HepG2 (cell line): ENCODE results near the gene DPEP1. TPM values are rescaled to one million over a fixed set of nuclear protein-coding genes. Genes with fewer than 3 reads are reported as not detected.

Source experiments
- BORCS8-MEF2B ChIP-seq: sonication (generic); formaldehyde crosslinking; IDR thresholded peaks from 2 replicates; pipeline ENCODE4 v1.8.0; 2022; ENCODE audit warnings: mild to moderate bottlenecking, missing genetic modification reagents
- HDAC1 ChIP-seq: sonication (generic); formaldehyde crosslinking; IDR thresholded peaks from 2 replicates; pipeline ENCODE4 v1.5.1; 2020; ENCODE audit warnings: mild to moderate bottlenecking, missing genetic modification reagents
- HOXD1 ChIP-seq: sonication (generic); formaldehyde crosslinking; IDR thresholded peaks from 2 replicates; pipeline ENCODE4 v1.5.0; 2020; ENCODE audit warnings: missing genetic modification reagents
- KDM5B ChIP-seq: sonication (generic); formaldehyde crosslinking; IDR thresholded peaks from 2 replicates; pipeline ENCODE4 v1.4.0; 2020; ENCODE audit warnings: missing genetic modification reagents, mild to moderate bottlenecking, borderline replicate concordance
- PHB2 ChIP-seq: fragments of 450-650 bp; IDR thresholded peaks from 2 replicates; pipeline ENCODE4 v1.6.1; 2018; ENCODE audit not compliant: partially characterized antibody
- RBFOX2 ChIP-seq: fragments of 200-400 bp; formaldehyde crosslinking; IDR thresholded peaks from 2 replicates; pipeline ENCODE4 v1.6.1; 2017; ENCODE audit warnings: low read depth, mild to moderate bottlenecking, low read length
- SRSF4 ChIP-seq: fragments of 200-400 bp; formaldehyde crosslinking; IDR thresholded peaks from one replicate; pipeline ENCODE4 v1.6.1; 2018; ENCODE audit warnings: mild to moderate bottlenecking, low read depth, low read length, moderate library complexity; ENCODE audit not compliant: poor library complexity, severe bottlenecking
- TAF15 ChIP-seq: fragments of 200-400 bp; formaldehyde crosslinking; IDR thresholded peaks from one replicate; pipeline ENCODE4 v1.6.1; 2018; ENCODE audit warnings: mild to moderate bottlenecking, low read depth, low read length; ENCODE audit not compliant: poor library complexity, severe bottlenecking
- TGIF2 ChIP-seq: IDR thresholded peaks from 2 replicates; pipeline ENCODE4 v1.6.1; 2016; ENCODE audit warnings: control low read depth, missing compliant biosample characterization
- TP53 ChIP-seq: sonication (generic); formaldehyde crosslinking; conservative IDR thresholded peaks from 2 replicates; pipeline ENCODE4 v1.4.0; 2020; ENCODE audit warnings: missing genetic modification reagents
- XRCC5 ChIP-seq: fragments of 200-400 bp; formaldehyde crosslinking; optimal IDR thresholded peaks from 2 replicates; pipeline ENCODE3; 2017; ENCODE audit warnings: mild to moderate bottlenecking, low read length
- ZBTB14 ChIP-seq: sonication (generic); formaldehyde crosslinking; IDR thresholded peaks from 2 replicates; pipeline ENCODE4 v1.4.0; 2020; ENCODE audit warnings: missing genetic modification reagents
- ZBTB7B ChIP-seq: sonication (generic); formaldehyde crosslinking; IDR thresholded peaks from 2 replicates; pipeline ENCODE4 v1.4.0; 2020; ENCODE audit warnings: missing genetic modification reagents
- ZNF333 ChIP-seq: sonication (generic); formaldehyde crosslinking; IDR thresholded peaks from 2 replicates; pipeline ENCODE4 v1.4.0; 2020; ENCODE audit warnings: mild to moderate bottlenecking, missing genetic modification reagents, borderline replicate concordance
- ZNF557 ChIP-seq: sonication (generic); formaldehyde crosslinking; IDR thresholded peaks from 2 replicates; pipeline ENCODE4 v1.4.0; 2020; ENCODE audit warnings: missing genetic modification reagents
- ZNF879 ChIP-seq: sonication (generic); formaldehyde crosslinking; IDR thresholded peaks from 2 replicates; pipeline ENCODE4 v1.8.1; 2023; ENCODE audit warnings: missing genetic modification reagents
- polyA plus RNA-seq, 8 experiments: library from polyadenylated mRNA; depleted of rRNA in 3 of 8; stranded (reverse) in 7 of 8; unstranded in 1 of 8; fragments of >200 nt; fragmentation: Illumina TruSeq in 4 of 8; extraction: Trizol in 4 of 8; gene quantifications; 2 replicates each; pipeline versions ENCODE4 v1.2.1 to v1.2.3, GENCODE V29; 2011 to 2016; ENCODE audit warnings: low read depth in 4 of 8, missing spikeins in 1 of 8, mixed read lengths in 1 of 8; ENCODE audit not compliant: insufficient read depth in 1 of 8
- total RNA-seq, 5 experiments: library from RNA; depleted of rRNA; stranded (reverse); fragments of >200 nt; fragmentation: Illumina TruSeq; extraction: Trizol; gene quantifications; 2 replicates each; pipeline ENCODE4 v1.2.3, GENCODE V29; 2016; ENCODE audit warnings: low read depth in 1 of 5
- TF ChIP-seq, protein P1 (sequence below): sonication (generic); formaldehyde crosslinking; IDR thresholded peaks from 2 replicates; pipeline ENCODE4 v1.4.0; 2020; ENCODE audit warnings: missing genetic modification reagents, borderline replicate concordance
- TF ChIP-seq, protein P2 (sequence below): sonication (generic); formaldehyde crosslinking; IDR thresholded peaks from 2 replicates; pipeline ENCODE4 v1.5.0; 2020; ENCODE audit warnings: missing genetic modification reagents
- TF ChIP-seq, protein P3 (sequence below): sonication (generic); formaldehyde crosslinking; conservative IDR thresholded peaks from 2 replicates; pipeline ENCODE4 v1.4.0; 2020; ENCODE audit warnings: mild to moderate bottlenecking, missing genetic modification reagents, moderate library complexity

DPEP1 gene
- total and polyA plus RNA-seq, 2 of the 13 experiments (the other 11 are each of a cell fraction or from before 2014, with no cell fraction given): 37.6 to 52.2 TPM

DNA sequence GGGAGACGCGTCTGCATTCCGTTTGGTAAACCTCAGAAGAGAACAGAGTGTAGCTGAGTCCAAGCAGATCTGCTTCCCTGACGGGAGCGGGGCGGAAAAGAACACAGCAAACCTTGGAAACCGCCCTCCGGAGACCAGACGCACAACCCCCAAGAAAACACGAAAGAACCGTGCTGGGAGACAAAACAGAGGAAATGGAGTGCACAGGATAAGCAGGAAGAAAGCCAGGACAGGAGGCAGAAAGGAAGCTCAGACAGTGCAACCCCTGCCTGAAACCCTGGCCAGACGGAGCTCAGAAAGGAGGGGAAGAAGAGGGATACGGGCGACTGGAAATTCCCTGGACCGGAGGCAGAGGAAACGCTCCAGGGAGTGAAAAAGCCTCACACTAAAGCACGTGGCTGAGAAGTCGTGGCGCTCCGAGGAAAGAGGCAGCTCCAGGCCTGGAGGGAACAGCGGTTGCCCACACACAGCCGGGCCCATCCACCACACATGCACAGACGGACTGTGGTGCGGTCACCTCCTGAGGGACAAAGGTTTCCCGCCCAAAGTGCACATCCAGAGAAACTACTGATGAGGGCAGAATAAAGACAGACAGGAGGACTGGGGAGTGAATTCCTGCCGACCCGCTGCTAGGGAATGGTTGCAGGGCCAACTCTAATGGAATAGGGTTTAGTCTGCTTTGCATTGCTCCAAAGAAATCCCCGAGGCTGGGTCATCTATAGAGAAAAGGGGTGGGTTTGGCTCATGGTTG lies 10.2 kb downstream of the DPEP1 start (continued):
- TF ChIP-seq BORCS8-MEF2B (CRISPR knock-in tag): peak; percentile 85; the same call in 1 of the 2 replicates
- TF ChIP-seq SRSF4: no peak
- TF ChIP-seq, protein P1, sequence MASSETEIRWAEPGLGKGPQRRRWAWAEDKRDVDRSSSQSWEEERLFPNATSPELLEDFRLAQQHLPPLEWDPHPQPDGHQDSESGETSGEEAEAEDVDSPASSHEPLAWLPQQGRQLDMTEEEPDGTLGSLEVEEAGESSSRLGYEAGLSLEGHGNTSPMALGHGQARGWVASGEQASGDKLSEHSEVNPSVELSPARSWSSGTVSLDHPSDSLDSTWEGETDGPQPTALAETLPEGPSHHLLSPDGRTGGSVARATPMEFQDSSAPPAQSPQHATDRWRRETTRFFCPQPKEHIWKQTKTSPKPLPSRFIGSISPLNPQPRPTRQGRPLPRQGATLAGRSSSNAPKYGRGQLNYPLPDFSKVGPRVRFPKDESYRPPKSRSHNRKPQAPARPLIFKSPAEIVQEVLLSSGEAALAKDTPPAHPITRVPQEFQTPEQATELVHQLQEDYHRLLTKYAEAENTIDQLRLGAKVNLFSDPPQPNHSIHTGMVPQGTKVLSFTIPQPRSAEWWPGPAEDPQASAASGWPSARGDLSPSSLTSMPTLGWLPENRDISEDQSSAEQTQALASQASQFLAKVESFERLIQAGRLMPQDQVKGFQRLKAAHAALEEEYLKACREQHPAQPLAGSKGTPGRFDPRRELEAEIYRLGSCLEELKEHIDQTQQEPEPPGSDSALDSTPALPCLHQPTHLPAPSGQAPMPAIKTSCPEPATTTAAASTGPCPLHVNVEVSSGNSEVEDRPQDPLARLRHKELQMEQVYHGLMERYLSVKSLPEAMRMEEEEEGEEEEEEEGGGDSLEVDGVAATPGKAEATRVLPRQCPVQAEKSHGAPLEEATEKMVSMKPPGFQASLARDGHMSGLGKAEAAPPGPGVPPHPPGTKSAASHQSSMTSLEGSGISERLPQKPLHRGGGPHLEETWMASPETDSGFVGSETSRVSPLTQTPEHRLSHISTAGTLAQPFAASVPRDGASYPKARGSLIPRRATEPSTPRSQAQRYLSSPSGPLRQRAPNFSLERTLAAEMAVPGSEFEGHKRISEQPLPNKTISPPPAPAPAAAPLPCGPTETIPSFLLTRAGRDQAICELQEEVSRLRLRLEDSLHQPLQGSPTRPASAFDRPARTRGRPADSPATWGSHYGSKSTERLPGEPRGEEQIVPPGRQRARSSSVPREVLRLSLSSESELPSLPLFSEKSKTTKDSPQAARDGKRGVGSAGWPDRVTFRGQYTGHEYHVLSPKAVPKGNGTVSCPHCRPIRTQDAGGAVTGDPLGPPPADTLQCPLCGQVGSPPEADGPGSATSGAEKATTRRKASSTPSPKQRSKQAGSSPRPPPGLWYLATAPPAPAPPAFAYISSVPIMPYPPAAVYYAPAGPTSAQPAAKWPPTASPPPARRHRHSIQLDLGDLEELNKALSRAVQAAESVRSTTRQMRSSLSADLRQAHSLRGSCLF: no peak
- no peak for TF ChIP-seq TP53 (CRISPR knock-in tag)
- TF ChIP-seq ZNF333 (CRISPR knock-in tag): 0 out of 2 replicates have a peak, but pooled peaks have one; percentile 41
- TF ChIP-seq XRCC5: no peak
- no peak for TF ChIP-seq PHB2
- TF ChIP-seq HOXD1 (CRISPR knock-in tag): no peak
- TF ChIP-seq ZBTB14: no peak
- TF ChIP-seq TGIF2 (CRISPR knock-in tag): no peak
- TF ChIP-seq, protein P2, sequence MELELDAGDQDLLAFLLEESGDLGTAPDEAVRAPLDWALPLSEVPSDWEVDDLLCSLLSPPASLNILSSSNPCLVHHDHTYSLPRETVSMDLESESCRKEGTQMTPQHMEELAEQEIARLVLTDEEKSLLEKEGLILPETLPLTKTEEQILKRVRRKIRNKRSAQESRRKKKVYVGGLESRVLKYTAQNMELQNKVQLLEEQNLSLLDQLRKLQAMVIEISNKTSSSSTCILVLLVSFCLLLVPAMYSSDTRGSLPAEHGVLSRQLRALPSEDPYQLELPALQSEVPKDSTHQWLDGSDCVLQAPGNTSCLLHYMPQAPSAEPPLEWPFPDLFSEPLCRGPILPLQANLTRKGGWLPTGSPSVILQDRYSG (CRISPR knock-in tag): no peak
- TF ChIP-seq TAF15: no peak
- no peak for TF ChIP-seq ZNF557 (CRISPR knock-in tag)
- 0 out of 2 replicates have a peak, but pooled peaks have one; percentile 61 for TF ChIP-seq KDM5B
- TF ChIP-seq HDAC1 (CRISPR knock-in tag): no peak
- TF ChIP-seq ZNF879: no peak
- 0 out of 2 replicates have a peak, but pooled peaks have one; percentile 64 for TF ChIP-seq ZBTB7B
- TF ChIP-seq, protein P3, sequence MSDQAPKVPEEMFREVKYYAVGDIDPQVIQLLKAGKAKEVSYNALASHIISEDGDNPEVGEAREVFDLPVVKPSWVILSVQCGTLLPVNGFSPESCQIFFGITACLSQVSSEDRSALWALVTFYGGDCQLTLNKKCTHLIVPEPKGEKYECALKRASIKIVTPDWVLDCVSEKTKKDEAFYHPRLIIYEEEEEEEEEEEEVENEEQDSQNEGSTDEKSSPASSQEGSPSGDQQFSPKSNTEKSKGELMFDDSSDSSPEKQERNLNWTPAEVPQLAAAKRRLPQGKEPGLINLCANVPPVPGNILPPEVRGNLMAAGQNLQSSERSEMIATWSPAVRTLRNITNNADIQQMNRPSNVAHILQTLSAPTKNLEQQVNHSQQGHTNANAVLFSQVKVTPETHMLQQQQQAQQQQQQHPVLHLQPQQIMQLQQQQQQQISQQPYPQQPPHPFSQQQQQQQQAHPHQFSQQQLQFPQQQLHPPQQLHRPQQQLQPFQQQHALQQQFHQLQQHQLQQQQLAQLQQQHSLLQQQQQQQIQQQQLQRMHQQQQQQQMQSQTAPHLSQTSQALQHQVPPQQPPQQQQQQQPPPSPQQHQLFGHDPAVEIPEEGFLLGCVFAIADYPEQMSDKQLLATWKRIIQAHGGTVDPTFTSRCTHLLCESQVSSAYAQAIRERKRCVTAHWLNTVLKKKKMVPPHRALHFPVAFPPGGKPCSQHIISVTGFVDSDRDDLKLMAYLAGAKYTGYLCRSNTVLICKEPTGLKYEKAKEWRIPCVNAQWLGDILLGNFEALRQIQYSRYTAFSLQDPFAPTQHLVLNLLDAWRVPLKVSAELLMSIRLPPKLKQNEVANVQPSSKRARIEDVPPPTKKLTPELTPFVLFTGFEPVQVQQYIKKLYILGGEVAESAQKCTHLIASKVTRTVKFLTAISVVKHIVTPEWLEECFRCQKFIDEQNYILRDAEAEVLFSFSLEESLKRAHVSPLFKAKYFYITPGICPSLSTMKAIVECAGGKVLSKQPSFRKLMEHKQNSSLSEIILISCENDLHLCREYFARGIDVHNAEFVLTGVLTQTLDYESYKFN (CRISPR knock-in tag): no peak; the same call in 1 of the 2 replicates
- TF ChIP-seq RBFOX2: no peak
